CD4-positive, alpha-beta T cell treated with Interleukin-6 for 4 hours (primary cell): Measurements from ENCODE around the gene TMEM131L.
"Not testable (repeated sequence)": the region's sequence is repeated elsewhere in the genome, so short reads cannot be mapped to it uniquely, and the experiment has no call there.

Source experiments
- DNase-seq: peaks from one replicate; pipeline ENCODE4 v3.0.0-alpha.2; 2020; ENCODE audit warnings: mixed read lengths

TMEM131L gene

DNA sequence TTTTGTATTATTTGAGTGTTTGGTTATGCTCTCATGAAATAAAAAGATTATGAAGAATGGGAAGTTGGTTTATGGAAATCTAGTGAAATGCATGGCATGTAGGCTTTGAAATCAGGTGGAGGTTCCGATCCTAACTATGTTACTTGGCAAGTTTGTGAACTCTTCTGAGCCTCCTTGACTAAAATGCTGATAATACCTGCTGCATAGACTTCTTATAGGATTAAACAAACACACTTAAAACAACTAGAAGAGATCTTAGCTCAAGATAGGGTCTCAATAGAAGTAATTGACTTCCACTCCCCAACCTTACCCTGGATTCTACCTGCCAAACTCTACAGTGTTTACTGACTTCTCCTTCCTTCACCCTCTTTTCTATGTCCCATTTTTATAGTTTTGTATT, 195.7 kb downstream of the TMEM131L start:
- DNase-seq, result no peak

GRCh38 chr4:153663667-153664066, 197.5 kb downstream of the TMEM131L start:
- DNase-seq, result no peak

- DNase-seq, result not testable (repeated sequence)
Measured at GRCh38 chr4:153666505-153666904, 200.3 kb downstream of the TMEM131L start.

- DNase-seq, result no peak
Measured at GRCh38 chr4:153668647-153669046, 202.5 kb downstream of the TMEM131L start.

- no peak for DNase-seq
Measured at GRCh38 chr4:153669838-153670237, 203.7 kb downstream of the TMEM131L start.

GRCh38 chr4:153676486-153676885, 210.3 kb downstream of the TMEM131L start:
- DNase-seq, result no peak

DNA sequence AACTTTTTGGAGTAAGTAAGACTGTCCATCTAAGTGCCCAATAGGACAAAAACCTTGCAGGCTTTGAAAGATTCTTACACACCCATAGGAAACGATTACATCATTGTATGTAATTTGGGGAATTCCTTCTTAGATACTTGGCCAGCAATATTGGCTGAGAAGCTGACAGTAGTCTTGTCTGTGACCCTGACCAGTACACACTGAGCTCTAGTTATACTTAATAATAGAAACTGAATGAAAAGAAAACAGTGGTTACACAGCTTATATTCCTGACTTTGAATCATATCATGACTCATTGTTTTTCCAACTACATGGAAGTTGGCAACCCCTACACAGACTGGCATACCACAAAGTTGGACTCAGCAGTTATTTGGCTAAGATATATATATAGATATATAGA, 210.8 kb downstream of the TMEM131L start:
- no peak for DNase-seq

DNA sequence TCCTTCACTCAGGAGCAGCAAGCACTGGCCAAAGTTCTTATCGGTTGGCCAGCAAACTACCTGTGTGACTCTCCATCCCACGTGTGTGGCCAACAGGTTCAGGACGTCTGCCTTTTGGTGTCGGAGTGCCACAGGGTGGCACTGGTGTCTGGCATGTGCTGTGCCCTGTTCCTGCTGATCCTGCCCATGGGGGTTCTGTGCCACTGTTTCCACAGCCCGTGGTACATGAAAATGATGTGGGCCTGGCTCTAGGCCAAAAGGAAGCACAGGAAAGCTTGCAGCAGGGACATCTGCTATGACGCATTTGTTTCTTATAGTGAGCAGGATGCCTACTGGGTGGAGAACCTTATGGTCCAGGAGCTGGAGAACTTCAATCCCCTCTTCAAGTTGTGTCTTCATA, 213.3 kb downstream of the TMEM131L start:
- no peak for DNase-seq

- DNase-seq, result no peak
Measured at GRCh38 chr4:153683763-153684181, 217.6 kb downstream of the TMEM131L start.

DNA sequence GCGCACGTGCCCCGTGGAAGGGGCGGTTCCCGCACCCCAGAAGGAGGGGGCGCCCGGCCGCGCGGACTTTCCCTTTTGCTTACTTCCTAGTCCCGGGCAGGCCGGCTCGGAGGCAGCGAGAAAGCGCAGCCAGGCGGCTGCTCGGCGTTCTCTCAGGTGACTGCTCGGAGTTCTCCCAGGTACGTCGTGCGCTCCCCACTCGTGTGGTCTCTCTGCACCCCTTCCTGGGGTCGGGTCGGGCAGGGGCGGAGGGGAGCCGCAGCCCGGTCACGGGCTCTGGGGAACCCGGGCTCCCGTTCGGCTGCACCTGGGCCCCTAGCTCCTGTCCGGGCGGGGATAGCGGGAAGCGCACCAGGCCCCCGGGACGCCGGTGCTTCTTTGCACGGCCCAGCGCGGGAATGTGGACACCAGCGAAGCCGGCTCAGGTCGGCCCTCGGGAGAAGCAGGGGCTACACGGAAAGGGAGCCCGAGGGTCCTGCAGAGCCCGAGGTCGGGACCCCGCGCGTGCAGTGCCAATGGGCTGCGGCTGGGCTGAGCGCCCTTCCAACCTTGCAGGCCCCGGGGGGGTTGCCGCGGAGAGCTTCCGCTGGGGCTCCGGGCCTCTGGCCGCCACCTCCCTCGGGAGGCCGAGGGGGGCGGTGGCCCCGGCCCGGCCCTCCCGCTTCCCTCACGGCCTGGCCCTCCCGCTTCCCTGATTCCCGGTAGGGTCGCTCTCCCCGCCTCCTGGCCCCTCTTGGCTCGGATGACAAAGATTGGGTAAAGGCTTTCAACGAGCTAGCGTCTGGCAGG, 218.2 kb downstream of the TMEM131L start, which contains the start of gene TLR2:
TSS of gene TLR2 (plus strand) at position 99 of the 789 bp plus-strand sequence. CDS start 18,628 bp downstream, outside the sequence.
- peak; percentile 67 for DNase-seq

GRCh38 chr4:153684971-153685371, 218.8 kb downstream of the TMEM131L start:
- no peak for DNase-seq
